Activated CD4-positive, alpha-beta T cell treated with anti-CD3 and anti-CD28 coated beads, Interleukin-2, Interleukin-4, amounts not matched to agents 100 ng/mL and 50 ng/mL, durations not matched to agents 16 hours and 8 hours (primary cell): ENCODE data around the gene LRMDA.

Source experiments
- DNase-seq: peaks from one replicate; pipeline ENCODE4 v3.0.0-alpha.2; 2020; ENCODE audit warnings: low spot score

LRMDA gene

GRCh38 chr10:76210211-76210610 is 778.8 kb downstream of the LRMDA start:
- DNase-seq = no peak

- DNase-seq = no peak
Measured at GRCh38 chr10:76211691-76212090, 780.3 kb downstream of the LRMDA start.

- DNase-seq = no peak
Measured at GRCh38 chr10:76213876-76214275, 782.5 kb downstream of the LRMDA start.

DNA sequence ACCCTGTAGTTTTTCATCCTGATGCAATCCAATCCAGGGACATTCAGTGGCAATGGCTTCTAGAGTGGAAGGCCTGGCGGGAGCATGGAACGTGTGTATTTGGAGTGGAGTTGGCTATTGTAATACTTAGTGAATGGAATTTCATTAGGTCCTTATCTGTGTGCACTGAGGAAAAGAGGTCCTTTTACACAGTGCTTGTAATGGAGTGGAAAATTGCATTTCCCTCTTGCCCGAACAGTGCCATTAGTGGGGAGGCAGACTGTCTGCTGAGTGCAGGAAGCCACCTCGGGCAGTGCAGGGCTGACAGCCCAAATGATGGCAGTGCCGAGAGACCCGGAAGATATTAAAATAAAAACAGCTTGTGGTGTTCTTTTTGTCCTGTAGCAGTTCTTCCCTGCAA is 786.6 kb downstream of the LRMDA start:
- DNase-seq = no peak

GRCh38 chr10:76229341-76229740 is 797.9 kb downstream of the LRMDA start:
- no peak for DNase-seq

- DNase-seq = no peak
Measured at GRCh38 chr10:76230921-76231285, 799.5 kb downstream of the LRMDA start.

GRCh38 chr10:76231286-76231934 is 800.0 kb downstream of the LRMDA start:
- no peak for DNase-seq

DNA sequence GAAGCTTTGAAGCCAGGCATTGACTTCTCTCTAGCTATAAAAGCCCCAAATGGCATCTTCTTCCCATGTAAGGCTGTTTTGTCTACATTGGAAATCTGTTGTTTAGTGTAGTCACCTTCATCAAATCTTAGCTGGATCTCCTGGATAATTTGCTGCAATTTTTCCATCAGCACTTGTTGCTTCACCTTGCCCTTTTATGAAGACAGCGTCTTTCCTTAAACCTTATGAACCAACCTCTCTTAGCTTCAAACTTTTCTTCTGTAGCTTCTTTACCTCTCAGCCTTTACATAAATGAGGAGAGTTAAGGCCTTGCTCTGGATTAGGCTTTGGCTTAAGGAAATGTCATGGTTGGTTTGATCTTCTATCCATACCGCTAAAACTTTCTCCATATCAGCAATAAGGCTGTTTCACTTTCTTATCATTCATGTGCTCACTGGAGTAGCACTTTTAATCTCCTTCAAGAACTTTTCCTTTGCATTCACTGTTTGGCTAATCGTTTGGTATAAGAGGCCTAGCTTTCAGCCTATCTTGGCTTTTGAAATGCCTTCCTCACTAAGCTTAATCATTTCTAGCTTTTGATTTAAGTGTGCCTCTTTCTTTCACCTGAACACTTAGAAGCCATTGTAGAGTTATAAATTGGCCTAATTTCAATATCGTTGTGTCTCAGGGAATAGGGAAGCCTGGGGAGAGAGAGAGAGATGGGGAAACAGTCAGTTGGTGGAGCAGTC is 803.2 kb downstream of the LRMDA start:
- DNase-seq = no peak

DNA sequence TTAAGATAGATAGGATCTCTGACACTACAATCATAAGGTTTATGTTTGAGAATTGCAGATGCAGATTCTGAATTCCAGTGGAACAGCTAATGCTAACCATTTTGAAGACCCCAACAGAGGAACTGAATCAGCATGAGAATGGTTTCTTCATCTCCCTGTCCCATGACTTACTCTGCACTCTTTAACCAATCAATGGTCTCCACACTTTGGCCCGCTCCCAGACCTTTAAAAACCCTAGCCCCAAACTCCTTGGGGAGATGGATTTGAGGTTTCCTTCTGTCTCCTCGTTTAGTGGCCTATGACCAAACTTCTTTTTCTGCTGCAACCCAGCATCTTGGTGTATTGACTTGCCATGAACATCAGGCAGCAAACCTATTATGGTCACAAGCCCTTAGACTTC is 804.9 kb downstream of the LRMDA start:
- DNase-seq = no peak

GRCh38 chr10:76242956-76243355 is 811.5 kb downstream of the LRMDA start:
- no peak for DNase-seq

DNA sequence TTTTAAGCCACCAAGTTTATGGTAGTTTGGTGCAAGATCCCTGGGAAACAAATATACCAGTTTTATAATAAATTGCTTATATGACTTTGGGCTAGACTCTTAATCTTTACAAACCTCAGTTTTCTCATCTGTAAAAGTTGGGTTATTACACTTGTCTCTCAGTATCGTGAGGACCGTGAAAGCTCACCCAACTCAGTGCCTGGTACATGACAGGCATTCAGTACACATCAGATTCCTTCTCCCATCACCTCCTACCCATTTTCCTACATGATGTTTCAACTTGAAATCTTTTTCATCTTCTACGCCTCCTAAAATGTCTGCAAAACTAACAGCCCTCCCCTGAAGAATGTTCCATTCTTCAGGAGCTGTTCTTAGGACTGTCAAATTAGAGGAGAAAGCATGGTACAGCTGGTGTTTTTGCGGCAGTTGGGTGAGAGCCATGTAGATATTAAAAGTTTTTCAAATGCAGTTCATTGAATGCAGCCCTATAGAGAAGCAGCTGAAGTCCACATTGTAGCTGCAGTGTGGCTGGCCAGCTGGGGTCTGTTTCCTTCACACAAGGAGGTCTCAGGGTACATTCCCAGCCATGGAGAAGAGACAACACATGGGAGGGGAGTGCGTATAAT is 812.8 kb downstream of the LRMDA start:
- DNase-seq = no peak

DNA sequence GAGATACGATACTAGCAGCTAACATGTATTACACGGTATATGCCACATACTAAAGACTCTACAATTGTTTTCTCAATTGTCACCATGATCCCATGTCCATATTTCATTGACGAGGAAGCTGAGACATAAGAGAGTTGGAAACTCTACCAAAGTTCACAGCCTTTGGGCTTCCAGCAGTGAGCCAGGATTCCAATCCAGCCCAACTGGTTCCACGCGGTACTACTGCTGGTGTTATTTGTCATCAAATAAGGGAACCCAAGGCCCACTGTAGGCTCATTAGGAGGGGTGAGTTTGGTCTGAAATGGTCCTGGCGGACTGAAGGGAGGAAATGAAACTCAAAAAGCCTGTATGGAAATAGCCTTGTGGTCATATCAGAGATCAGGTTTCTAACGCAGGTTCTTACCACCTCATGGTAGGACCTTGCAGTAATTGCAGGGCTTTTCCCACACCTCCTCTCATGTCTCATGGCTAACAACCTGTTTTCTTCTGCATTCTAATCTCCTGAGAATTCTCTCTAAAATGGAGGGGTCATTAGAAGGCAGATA is 814.6 kb downstream of the LRMDA start:
- DNase-seq = no peak

GRCh38 chr10:76248649-76249200 is 817.3 kb downstream of the LRMDA start:
- no peak for DNase-seq

GRCh38 chr10:76251841-76252671 is 820.6 kb downstream of the LRMDA start:
- no peak for DNase-seq

- no peak for DNase-seq
Measured at GRCh38 chr10:76252733-76253132, 821.3 kb downstream of the LRMDA start.

GRCh38 chr10:76255241-76255640 is 823.8 kb downstream of the LRMDA start:
- DNase-seq = no peak

- no peak for DNase-seq
Measured at GRCh38 chr10:76257816-76258215, 826.4 kb downstream of the LRMDA start.

GRCh38 chr10:76265441-76266113 is 834.2 kb downstream of the LRMDA start:
- DNase-seq = no peak

GRCh38 chr10:76268530-76268929 is 837.1 kb downstream of the LRMDA start:
- no peak for DNase-seq

GRCh38 chr10:76268954-76269353 is 837.5 kb downstream of the LRMDA start:
- DNase-seq = no peak

- DNase-seq = no peak
Measured at GRCh38 chr10:76270464-76270863, 839.0 kb downstream of the LRMDA start.
